ENCODE measurements around the gene SAMD4B. TPM values are rescaled to one million over a fixed set of nuclear protein-coding genes. Genes with fewer than 3 reads are reported as not detected.

The SAMD4B gene
- total and polyA plus RNA-seq, 8 donors, result 49.9 to 136 (median 66.2) TPM

DNA sequence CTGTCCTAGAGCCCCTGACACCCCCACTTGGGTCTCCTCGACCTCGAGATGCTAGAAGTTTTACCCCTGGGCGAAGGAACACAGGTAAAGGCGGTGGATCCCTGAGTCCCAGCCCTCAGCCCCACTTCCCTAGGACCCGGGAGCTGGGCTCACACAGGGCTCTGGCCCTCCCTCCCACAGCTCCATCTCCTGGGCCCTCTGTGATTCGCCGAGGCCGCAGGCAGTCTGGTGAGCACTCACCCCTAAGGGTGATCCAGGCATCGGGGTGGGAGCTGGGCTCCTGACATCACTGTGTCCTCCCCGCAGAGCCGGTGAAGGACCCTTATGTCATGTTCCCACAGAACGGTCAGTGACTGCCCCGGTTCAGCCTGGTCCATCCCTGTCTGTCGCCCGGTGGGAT lies 78.5 kb downstream of the SAMD4B start:
- TF ChIP-seq CTCF (IDR thresholded peaks at IDR 0.05) (no peak), POLR2A (IDR thresholded peaks at IDR 0.05) (no peak), EP300 (IDR thresholded peaks at IDR 0.05) (no peak), POLR2AphosphoS5 (IDR thresholded peaks at IDR 0.05) (no peak)
- no peaks in the 10 kb centered on the region for H3K9me3 ChIP-seq
- intact Hi-C loops (cut with DNase I; ENCODE audit: low total_unique reads), result no loop called here
- no peak overlapping the region for H3K27ac ChIP-seq
- 90 to 96% (median 91%) methylated on average over 10 to 15 of the region's 15 CpGs for WGBS, 5 donors
- no peak for DNase-seq
- no peaks in the 10 kb centered on the region for H3K27me3 ChIP-seq
- no peak overlapping the region for H3K4me3 ChIP-seq
- peaks cover 13 to 93% (median 81%) of the 10 kb centered on the region in 4 donors for H3K36me3 ChIP-seq
- peaks cover 0 to 16% (median 7%) of the 10 kb centered on the region in 4 donors for H3K4me1 ChIP-seq

GRCh38 chr19:39422020-39422419 lies 79.8 kb downstream of the SAMD4B start:
- H3K4me1 ChIP-seq, result peaks cover 0 to 3% (median under 1%) of the 10 kb centered on the region in 4 donors
- no peaks in the 10 kb centered on the region for H3K9me3 ChIP-seq
- no peak for DNase-seq
- H3K27me3 ChIP-seq, result no peaks in the 10 kb centered on the region
- no peak overlapping the region for H3K4me3 ChIP-seq
- H3K27ac ChIP-seq, result no peak overlapping the region
- TF ChIP-seq CTCF (IDR thresholded peaks at IDR 0.05), result no peak
- WGBS, 5 donors, result 89 to 97% (median 94%) methylated on average over 5 of the region's 5 CpGs
- intact Hi-C loops (cut with DNase I; ENCODE audit: low total_unique reads), result no loop called here
- peaks cover 13 to 83% (median 77%) of the 10 kb centered on the region in 4 donors for H3K36me3 ChIP-seq

DNA sequence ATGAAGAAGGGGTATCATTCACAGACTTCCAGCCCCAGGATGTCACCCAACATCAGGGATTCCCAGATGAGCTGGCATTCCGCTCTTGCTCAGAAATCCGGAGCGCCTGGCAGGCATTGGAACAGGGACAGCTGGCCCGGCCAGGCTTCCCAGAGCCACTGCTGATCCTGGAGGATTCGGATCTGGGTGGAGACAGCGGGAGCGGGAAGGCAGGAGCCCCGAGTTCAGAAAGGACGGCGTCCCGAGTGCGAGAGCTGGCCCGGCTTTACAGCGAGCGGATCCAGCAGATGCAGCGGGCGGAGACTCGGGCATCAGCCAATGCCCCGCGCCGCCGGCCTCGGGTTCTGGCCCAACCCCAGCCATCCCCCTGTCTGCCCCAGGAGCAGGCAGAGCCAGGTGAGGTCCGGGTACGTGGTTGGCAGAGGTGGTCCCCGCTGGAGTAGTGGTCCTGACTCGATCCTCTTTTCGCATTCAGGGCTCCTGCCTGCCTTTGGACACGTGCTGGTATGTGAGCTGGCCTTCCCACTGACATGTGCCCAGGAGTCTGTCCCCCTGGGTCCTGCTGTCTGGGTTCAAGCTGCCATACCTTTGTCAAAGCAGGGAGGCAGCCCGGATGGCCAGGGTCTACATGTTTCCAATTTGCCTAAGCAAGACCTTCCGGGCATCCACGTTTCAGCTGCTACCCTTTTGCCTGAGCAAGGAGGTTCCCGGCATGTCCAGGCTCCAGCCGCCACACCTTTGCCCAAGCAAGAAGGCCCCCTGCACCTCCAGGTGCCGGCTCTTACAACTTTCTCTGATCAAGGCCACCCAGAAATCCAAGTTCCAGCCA lies 81.3 kb downstream of the SAMD4B start:
- TF ChIP-seq POLR2A (IDR thresholded peaks at IDR 0.05), result no peak
- no peak for TF ChIP-seq EP300 (IDR thresholded peaks at IDR 0.05)
- H3K36me3 ChIP-seq, result peaks cover 8 to 69% (median 65%) of the 10 kb centered on the region in 4 donors
- intact Hi-C loops (cut with DNase I; ENCODE audit: low total_unique reads), result no loop called here
- H3K4me3 ChIP-seq, result no peak overlapping the region
- DNase-seq, result no peak
- H3K27ac ChIP-seq, result no peak overlapping the region
- no peaks in the 10 kb centered on the region for H3K9me3 ChIP-seq
- no peaks in the 10 kb centered on the region for H3K27me3 ChIP-seq
- H3K4me1 ChIP-seq, result peaks cover 7 to 11% (median 10%) of the 10 kb centered on the region in 4 donors
- 88 to 92% (median 90%) methylated on average over 34 to 35 of the region's 35 CpGs for WGBS, 5 donors

GRCh38 chr19:39424934-39425333 lies 82.7 kb downstream of the SAMD4B start:
- Histone ChIP-seq H3K4me1 (peaks cover 17 to 24% (median 21%) of the 10 kb centered on the region in 4 donors), H3K36me3 (peaks cover 0 to 55% (median 51%) of the 10 kb centered on the region in 4 donors), H3K4me3 (no peak overlapping the region), H3K9me3 (no peaks in the 10 kb centered on the region), H3K27me3 (no peaks in the 10 kb centered on the region), H3K27ac (no peak overlapping the region)
- no peak for DNase-seq
- no peak for TF ChIP-seq POLR2A (IDR thresholded peaks at IDR 0.05)
- intact Hi-C loops (cut with DNase I; ENCODE audit: low total_unique reads), result no loop called here
- 75 to 83% (median 81%) methylated on average over 8 to 16 of the region's 16 CpGs for WGBS, 5 donors

DNA sequence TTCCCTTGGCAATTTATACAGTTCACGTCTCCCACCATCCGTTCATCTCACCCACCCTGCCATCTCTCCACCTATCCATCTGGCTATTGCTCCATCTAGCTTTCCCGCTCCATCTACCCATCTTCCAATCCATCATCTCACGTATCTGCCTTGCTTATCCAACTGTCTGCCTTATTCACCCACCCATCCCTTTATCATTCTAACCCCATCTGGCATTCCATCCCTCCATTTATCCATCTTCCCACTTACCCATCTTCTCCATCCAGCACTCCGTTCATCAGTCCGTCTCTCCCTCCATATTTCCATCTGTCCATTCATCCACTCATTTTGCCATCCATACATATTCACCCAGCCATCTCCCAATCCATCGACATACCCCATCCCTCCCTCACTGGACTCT lies 83.5 kb downstream of the SAMD4B start:
- H3K4me1 ChIP-seq, result peaks cover 17 to 27% (median 22%) of the 10 kb centered on the region in 4 donors
- intact Hi-C loops (cut with DNase I; ENCODE audit: low total_unique reads), result no loop called here
- no peak overlapping the region for H3K4me3 ChIP-seq
- WGBS, 5 donors, result 77 to 95% (median 93%) methylated on average over 7 of the region's 7 CpGs
- TF ChIP-seq POLR2A (IDR thresholded peaks at IDR 0.05), result no peak
- TF ChIP-seq POLR2AphosphoS5 (IDR thresholded peaks at IDR 0.05), result no peak
- no peak for TF ChIP-seq EP300 (IDR thresholded peaks at IDR 0.05)
- TF ChIP-seq CTCF (IDR thresholded peaks at IDR 0.05), result no peak
- H3K27ac ChIP-seq, result no peak overlapping the region
- peaks cover 0 to 46% (median 43%) of the 10 kb centered on the region in 4 donors for H3K36me3 ChIP-seq
- no peaks in the 10 kb centered on the region for H3K27me3 ChIP-seq
- no peaks in the 10 kb centered on the region for H3K9me3 ChIP-seq
- DNase-seq, result no peak

All from stomach (tissue), 9 donors.